Trophoblast cell (in vitro differentiated cells and primary cell): Measurements from ENCODE around the gene RCAN3.

Experiments used
- DNase-seq, 2 donors: peaks; one replicate each; pipeline ENCODE4 v3.0.0-alpha.2; 2016
- H2AFZ ChIP-seq: 2 replicates; pipeline ENCODE4 v1.6.1; 2013; ENCODE audit warnings: low read length, moderate library complexity, mild to moderate bottlenecking; ENCODE audit not compliant: insufficient read depth, poor library complexity
- H2AK5ac ChIP-seq: 2 replicates; pipeline ENCODE4 v1.6.1; 2013; ENCODE audit warnings: mild to moderate bottlenecking, low read length
- H2BK120ac ChIP-seq: 2 replicates; pipeline ENCODE4 v1.6.1; 2013; ENCODE audit warnings: low read length, mild to moderate bottlenecking, moderate library complexity; ENCODE audit not compliant: insufficient read depth, poor library complexity
- H2BK12ac ChIP-seq: 2 replicates; pipeline ENCODE4 v1.6.1; 2013; ENCODE audit warnings: mild to moderate bottlenecking, low read length, moderate library complexity
- H2BK5ac ChIP-seq: 2 replicates; pipeline ENCODE4 v1.6.1; 2013; ENCODE audit warnings: low read length, low read depth, moderate library complexity, mild to moderate bottlenecking; ENCODE audit not compliant: poor library complexity
- H3K14ac ChIP-seq: 2 replicates; pipeline ENCODE4 v1.6.1; 2013; ENCODE audit warnings: mild to moderate bottlenecking, low read length
- H3K18ac ChIP-seq: 2 replicates; pipeline ENCODE4 v1.6.1; 2013; ENCODE audit warnings: mild to moderate bottlenecking, low read length
- H3K23ac ChIP-seq: 2 replicates; pipeline ENCODE4 v1.6.1; 2013; ENCODE audit warnings: low read length
- H3K27ac ChIP-seq: 2 replicates; pipeline ENCODE4 v1.5.1; 2013; ENCODE audit warnings: low read depth, mild to moderate bottlenecking, inconsistent platforms, low read length, moderate library complexity
- H3K27me3 ChIP-seq: 2 replicates; pipeline ENCODE4 v1.6.1; 2013; ENCODE audit warnings: inconsistent platforms, mild to moderate bottlenecking, low read length, moderate library complexity; ENCODE audit not compliant: insufficient read depth
- H3K36me3 ChIP-seq, 2 experiments: 1 replicate in 1 of 2; 2 replicates in 1 of 2; pipeline ENCODE4 v1.6.1; 2013; ENCODE audit warnings: low read length in 2 of 2, mild to moderate bottlenecking in 2 of 2, moderate library complexity in 1 of 2; ENCODE audit not compliant: insufficient read depth in 2 of 2, control insufficient read depth in 1 of 2
- H3K4ac ChIP-seq: 2 replicates; pipeline ENCODE4 v1.6.1; 2013; ENCODE audit warnings: low read depth, mild to moderate bottlenecking, low read length, moderate library complexity
- H3K4me1 ChIP-seq, 2 experiments: 1 replicate in 1 of 2; 2 replicates in 1 of 2; pipeline ENCODE4 v1.6.1; 2013; ENCODE audit warnings: low read length in 2 of 2, mild to moderate bottlenecking in 2 of 2, moderate library complexity in 1 of 2; ENCODE audit not compliant: insufficient read depth in 2 of 2, control insufficient read depth in 1 of 2
- H3K4me2 ChIP-seq: 2 replicates; pipeline ENCODE4 v1.6.1; 2013; ENCODE audit warnings: inconsistent platforms, mild to moderate bottlenecking, low read length, moderate library complexity
- H3K4me3 ChIP-seq: 2 replicates; pipeline ENCODE4 v1.5.1; 2013; ENCODE audit warnings: mild to moderate bottlenecking, low read depth, low read length, inconsistent platforms
- H3K79me1 ChIP-seq: one replicate; pipeline ENCODE4 v1.6.1; 2013; ENCODE audit warnings: low read length
- H3K79me2 ChIP-seq: 2 replicates; pipeline ENCODE4 v1.6.1; 2013; ENCODE audit warnings: low read length, mild to moderate bottlenecking; ENCODE audit not compliant: control insufficient read depth, insufficient read depth, poor library complexity
- H3K9ac ChIP-seq: 2 replicates; pipeline ENCODE4 v1.6.1; 2013; ENCODE audit warnings: mild to moderate bottlenecking, low read length
- H3K9me3 ChIP-seq: 2 replicates; pipeline ENCODE4 v1.6.1; 2013; ENCODE audit warnings: low read depth, mild to moderate bottlenecking, control low read depth, inconsistent platforms, low read length; ENCODE audit not compliant: insufficient read depth
- H4K12ac ChIP-seq: 2 replicates; pipeline ENCODE4 v1.6.1; 2013; ENCODE audit warnings: low read depth, mild to moderate bottlenecking, low read length, moderate library complexity
- H4K8ac ChIP-seq: 2 replicates; pipeline ENCODE4 v1.6.1; 2013; ENCODE audit warnings: low read depth, mild to moderate bottlenecking, low read length, moderate library complexity
- H4K91ac ChIP-seq: one replicate; pipeline ENCODE4 v1.6.1; 2013; ENCODE audit warnings: low read depth, mild to moderate bottlenecking, low read length, moderate library complexity
- WGBS: extraction: QIAGEN DNeasy Blood & Tissue Kit; methylation state at CpG from one replicate; pipeline ENCODE4 v1.1.7; 2013; ENCODE audit warnings: missing lambda C conversion rate; ENCODE audit not compliant: insufficient read length, insufficient coverage; ENCODE audit errors: extremely low coverage; 5-methylcytosine and 5-hydroxymethylcytosine counted together

Gene RCAN3

DNA sequence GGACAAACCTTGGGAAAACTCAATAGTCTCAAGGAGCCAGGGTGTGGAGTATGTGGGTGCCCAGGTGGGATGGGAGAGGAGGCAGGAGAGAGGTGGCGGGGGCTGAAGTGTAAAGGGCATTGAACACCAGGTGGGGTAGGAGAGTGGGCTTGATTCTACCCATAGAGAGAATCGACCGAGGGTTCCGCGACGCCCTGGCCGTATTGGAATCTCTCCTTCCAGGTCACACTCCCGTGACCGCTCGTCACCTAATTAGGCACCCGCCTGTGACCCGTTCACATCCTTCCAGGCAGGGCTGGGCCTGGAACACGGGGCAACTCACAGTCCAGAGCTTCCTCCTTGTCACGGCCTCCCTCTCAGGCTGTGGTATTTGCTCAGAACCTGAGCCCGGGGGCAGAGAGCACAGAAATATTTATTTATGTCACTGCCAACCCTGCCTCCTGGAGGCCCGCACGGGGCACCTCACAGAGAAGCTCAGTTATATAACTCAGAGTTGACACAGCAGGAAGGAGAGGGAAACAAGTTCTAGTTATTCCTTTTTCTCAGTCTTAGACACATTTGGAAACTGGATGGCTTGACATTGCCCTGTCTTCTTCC lies 65.3 kb downstream of the RCAN3 start:
- Histone ChIP-seq H3K9me3 (no peaks in the 10 kb centered on the region), H3K79me1 (no peaks in the 10 kb centered on the region), H2BK12ac (no peak overlapping the region), H3K9ac (no peak overlapping the region), H4K91ac (no peak overlapping the region), H2AFZ (no peak overlapping the region), H3K4ac (no peak overlapping the region), H2AK5ac (no peak overlapping the region), H3K79me2 (no peaks in the 10 kb centered on the region), H2BK120ac (no peak overlapping the region), H3K23ac (no peak overlapping the region), H4K8ac (no peak overlapping the region), H4K12ac (no peak overlapping the region), H3K4me3 (no peak overlapping the region), H3K4me1 (peaks cover 0 to 2% of the 10 kb centered on the region in 2 experiments), H3K18ac (no peak overlapping the region), H3K14ac (no peak overlapping the region), H3K4me2 (no peak overlapping the region), H2BK5ac (no peak overlapping the region), H3K27me3 (no peaks in the 10 kb centered on the region), H3K27ac (no peak overlapping the region), H3K36me3 (no peaks in the 10 kb centered on the region)
- no CpG with 5 or more reads among the region's 17 CpGs for WGBS
- DNase-seq, result peak; percentile 90

DNA sequence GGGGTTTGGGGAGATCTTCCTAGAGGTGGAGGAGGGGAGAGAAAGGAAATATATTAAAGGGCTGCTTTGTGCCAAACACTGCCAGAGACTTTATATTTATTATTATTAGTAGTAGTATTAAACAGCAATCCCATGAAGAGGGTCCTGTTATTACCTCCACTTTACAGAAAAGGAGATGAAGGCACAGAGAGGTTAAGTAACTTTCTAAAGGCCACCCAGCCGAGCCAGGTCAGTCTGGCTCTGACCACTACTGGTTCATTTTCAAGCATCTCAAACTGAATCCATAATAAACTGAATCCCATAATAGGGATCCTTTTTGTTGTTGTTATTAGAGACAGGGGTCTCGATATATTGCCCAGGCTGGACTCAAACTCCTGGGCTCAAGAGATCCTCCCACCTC lies 65.8 kb downstream of the RCAN3 start:
- Histone ChIP-seq H4K12ac (no peak overlapping the region), H2BK12ac (no peak overlapping the region), H3K4me3 (no peak overlapping the region), H3K4me1 (peaks cover 0 to 2% of the 10 kb centered on the region in 2 experiments), H2BK120ac (no peak overlapping the region), H3K18ac (no peak overlapping the region), H3K36me3 (no peaks in the 10 kb centered on the region), H4K91ac (no peak overlapping the region), H3K14ac (no peak overlapping the region), H4K8ac (no peak overlapping the region), H3K23ac (no peak overlapping the region), H3K79me2 (no peaks in the 10 kb centered on the region), H3K4me2 (no peak overlapping the region), H3K79me1 (no peaks in the 10 kb centered on the region), H3K9ac (no peak overlapping the region), H2BK5ac (no peak overlapping the region), H3K9me3 (no peaks in the 10 kb centered on the region), H3K4ac (no peak overlapping the region), H2AK5ac (no peak overlapping the region), H3K27ac (no peak overlapping the region), H3K27me3 (no peaks in the 10 kb centered on the region), H2AFZ (no peak overlapping the region)
- no peak for DNase-seq
- no CpG with 5 or more reads among the region's 2 CpGs for WGBS

DNA sequence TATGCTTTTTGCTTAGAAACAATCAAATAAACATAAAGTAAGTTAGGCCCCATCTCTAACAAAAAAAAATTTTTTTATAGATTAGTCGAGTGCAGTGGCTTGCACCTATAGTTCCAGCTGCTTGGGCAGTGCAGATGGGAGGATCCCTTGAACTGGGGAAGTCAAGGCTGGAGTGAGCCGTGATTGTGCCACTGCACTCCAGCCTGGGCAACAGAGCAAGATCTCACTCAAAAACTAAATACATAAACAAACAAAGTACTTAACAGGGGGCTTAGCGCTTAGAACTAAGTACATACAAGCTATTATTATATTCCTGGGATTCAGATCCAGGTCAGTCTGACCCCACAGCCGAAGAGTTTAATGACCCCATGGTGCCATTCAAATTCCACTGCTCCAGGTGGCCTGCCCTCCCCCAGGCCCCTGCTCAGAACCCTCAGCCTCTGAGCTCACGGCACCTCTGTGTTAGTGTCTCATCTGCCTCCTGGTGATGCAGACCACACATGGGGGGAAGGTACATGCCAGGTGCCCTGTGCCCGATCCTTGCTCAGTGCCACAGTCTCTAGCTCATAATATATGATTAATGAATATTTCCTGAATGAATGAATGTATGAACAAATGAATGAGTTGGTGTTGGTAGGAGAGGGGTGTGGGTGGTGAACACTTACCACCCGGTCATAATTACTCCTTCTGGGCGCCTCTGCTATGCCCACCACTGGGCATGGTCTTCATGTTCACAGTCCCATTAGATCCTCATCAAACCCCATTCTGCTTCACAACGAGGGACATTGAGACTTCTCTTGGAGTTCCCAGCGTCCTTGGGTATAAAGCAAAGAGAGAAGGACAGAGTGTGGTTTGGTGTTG lies 67.9 kb downstream of the RCAN3 start:
- Histone ChIP-seq H3K14ac (no peak overlapping the region), H3K4me3 (no peak overlapping the region), H3K36me3 (no peaks in the 10 kb centered on the region), H3K9me3 (no peaks in the 10 kb centered on the region), H3K18ac (no peak overlapping the region), H3K79me2 (no peaks in the 10 kb centered on the region), H4K8ac (no peak overlapping the region), H2AK5ac (no peak overlapping the region), H3K27ac (no peak overlapping the region), H3K79me1 (no peaks in the 10 kb centered on the region), H3K23ac (no peak overlapping the region), H3K27me3 (no peaks in the 10 kb centered on the region), H3K4me1 (peaks cover 0 to 2% of the 10 kb centered on the region in 2 experiments), H3K4ac (no peak overlapping the region), H3K4me2 (no peak overlapping the region), H2BK5ac (no peak overlapping the region), H4K91ac (no peak overlapping the region), H2AFZ (no peak overlapping the region), H3K9ac (no peak overlapping the region), H2BK120ac (no peak overlapping the region), H2BK12ac (no peak overlapping the region), H4K12ac (no peak overlapping the region)
- DNase-seq, result no peak
- WGBS, result no CpG with 5 or more reads among the region's 10 CpGs

DNA sequence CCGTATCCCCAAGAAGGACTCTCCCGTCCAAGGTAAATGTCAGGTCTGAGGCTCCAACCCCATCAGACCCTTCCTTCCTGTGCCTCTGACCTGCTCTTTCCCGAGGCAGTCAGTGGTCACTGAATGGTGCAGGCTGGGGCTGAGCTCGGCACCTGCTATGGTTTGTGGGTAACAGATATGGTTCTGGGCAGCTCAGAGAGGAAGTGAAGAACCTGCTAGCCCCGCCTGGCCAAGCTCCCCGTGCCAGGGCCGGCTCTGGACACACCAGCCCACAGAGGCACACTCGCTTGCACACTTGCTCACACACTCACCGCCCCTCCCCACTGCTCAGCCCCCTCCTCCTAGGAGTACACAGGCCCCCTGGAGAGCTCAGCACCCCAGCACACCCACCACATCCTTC lies 69.7 kb downstream of the RCAN3 start:
- H3K36me3 ChIP-seq, result no peaks in the 10 kb centered on the region
- H2BK120ac ChIP-seq, result no peak overlapping the region
- H3K9ac ChIP-seq, result no peak overlapping the region
- no peak overlapping the region for H3K4ac ChIP-seq
- no peak overlapping the region for H2AK5ac ChIP-seq
- no peaks in the 10 kb centered on the region for H3K9me3 ChIP-seq
- no peak overlapping the region for H3K4me2 ChIP-seq
- H3K4me1 ChIP-seq, result no peaks in the 10 kb centered on the region
- no peaks in the 10 kb centered on the region for H3K79me1 ChIP-seq
- DNase-seq, result no peak
- H2AFZ ChIP-seq, result no peak overlapping the region
- no peak overlapping the region for H4K8ac ChIP-seq
- H3K23ac ChIP-seq, result no peak overlapping the region
- no peaks in the 10 kb centered on the region for H3K27me3 ChIP-seq
- H4K91ac ChIP-seq, result no peak overlapping the region
- no peaks in the 10 kb centered on the region for H3K79me2 ChIP-seq
- H4K12ac ChIP-seq, result no peak overlapping the region
- H3K4me3 ChIP-seq, result no peak overlapping the region
- H2BK12ac ChIP-seq, result no peak overlapping the region
- no CpG with 5 or more reads among the region's 9 CpGs for WGBS
- no peak overlapping the region for H3K27ac ChIP-seq
- H3K18ac ChIP-seq, result no peak overlapping the region
- H3K14ac ChIP-seq, result no peak overlapping the region
- no peak overlapping the region for H2BK5ac ChIP-seq
